ELR (cell line): ENCODE data around the gene RUBCNL.
"Not testable (repeated sequence)": the region's sequence is repeated elsewhere in the genome, so short reads cannot be mapped to it uniquely, and the experiment has no call there.

Source experiments
- DNase-seq: peaks from one replicate; pipeline ENCODE4 v3.0.0-alpha.2; 2015; ENCODE audit warnings: low read depth

Gene RUBCNL

GRCh38 chr13:46373623-46374022, 13.4 kb downstream of the RUBCNL start:
- DNase-seq: no peak

GRCh38 chr13:46372938-46373337, 14.1 kb downstream of the RUBCNL start:
- not testable (repeated sequence) for DNase-seq

GRCh38 chr13:46372071-46372470, 15.0 kb downstream of the RUBCNL start:
- no peak for DNase-seq

GRCh38 chr13:46369506-46370277, 17.4 kb downstream of the RUBCNL start:
- DNase-seq: no peak

GRCh38 chr13:46367617-46368327, 19.3 kb downstream of the RUBCNL start:
- peak; percentile 40 for DNase-seq

- DNase-seq: peak; percentile 24
Observed at GRCh38 chr13:46361276-46361934, 25.6 kb downstream of the RUBCNL start.

GRCh38 chr13:46360604-46361003, 26.4 kb downstream of the RUBCNL start:
- no peak for DNase-seq

- DNase-seq: no peak
Observed at GRCh38 chr13:46359714-46360113, 27.3 kb downstream of the RUBCNL start.

GRCh38 chr13:46355901-46356590, 31.0 kb downstream of the RUBCNL start:
- peak; percentile 47 for DNase-seq

- DNase-seq: no peak
Observed at GRCh38 chr13:46355088-46355468, 32.0 kb downstream of the RUBCNL start.

- peak; percentile 96 for DNase-seq
Observed at GRCh38 chr13:46354156-46355087, 32.6 kb downstream of the RUBCNL start.

GRCh38 chr13:46352805-46353204, 34.2 kb downstream of the RUBCNL start:
- no peak for DNase-seq

GRCh38 chr13:46350003-46350402, 37.0 kb downstream of the RUBCNL start:
- DNase-seq: no peak

GRCh38 chr13:46348961-46349360, 38.1 kb downstream of the RUBCNL start:
- peak; percentile 10 for DNase-seq

- no peak for DNase-seq
Observed at GRCh38 chr13:46347277-46347676, 39.8 kb downstream of the RUBCNL start.

GRCh38 chr13:46345866-46346265, 41.2 kb downstream of the RUBCNL start:
- no peak for DNase-seq

- DNase-seq: no peak
Observed at GRCh38 chr13:46345398-46345797, 41.7 kb downstream of the RUBCNL start.

GRCh38 chr13:46343279-46343994, 43.6 kb downstream of the RUBCNL start:
- DNase-seq: no peak

- DNase-seq: no peak
Observed at GRCh38 chr13:46342538-46342937, 44.5 kb downstream of the RUBCNL start.

- DNase-seq: peak; percentile 82
Observed at GRCh38 chr13:46341112-46341711, 45.8 kb downstream of the RUBCNL start.
